Upper lobe of right lung (tissue), 1 donor: Measurements from ENCODE around the gene SIRT7. TPM values are rescaled to one million over a fixed set of nuclear protein-coding genes. Genes with fewer than 3 reads are reported as not detected.

Source experiments
- ATAC-seq: fragments of 200-7000 bp; cut with Tn5 transposase; one replicate; pipeline ENCODE4 v1.9.1; 2020; ENCODE audit warnings: mild to moderate bottlenecking, moderate library complexity
- DNase-seq: peaks from one replicate; pipeline ENCODE4 v3.0.0-alpha.2; 2020
- H3K27ac ChIP-seq: fragments of 200-600 bp; one replicate; pipeline ENCODE4 v1.8.0; 2022
- H3K27me3 ChIP-seq: fragments of 200-600 bp; one replicate; pipeline ENCODE4 v1.8.0; 2022; ENCODE audit warnings: mild to moderate bottlenecking
- H3K36me3 ChIP-seq: fragments of 200-600 bp; one replicate; pipeline ENCODE4 v1.8.0; 2022
- H3K4me1 ChIP-seq: fragments of 200-600 bp; one replicate; pipeline ENCODE4 v1.8.0; 2022
- H3K4me3 ChIP-seq: fragments of 200-600 bp; one replicate; pipeline ENCODE4 v1.8.0; 2022; ENCODE audit warnings: mild to moderate bottlenecking
- H3K9me3 ChIP-seq: fragments of 200-600 bp; one replicate; pipeline ENCODE4 v1.8.0; 2022
- intact Hi-C: fragments of 100-400 bp; cut with DNase I; formaldehyde crosslinking; loops from one replicate; pipeline ENCODE4 v1.11.0; 2022
- total RNA-seq: library from RNA; stranded (reverse); fragmentation: NEBNext Ultra II Directional; extraction: Animal tissue kit (Norgen Biotek cat#: 25700); gene quantifications from one replicate; pipeline ENCODE4 v1.2.1, GENCODE V29; 2021
- TF ChIP-seq, protein P1 (sequence below): fragments of 200-600 bp; IDR thresholded peaks from one replicate; pipeline ENCODE4 v1.8.0; 2022; ENCODE audit warnings: antibody characterized with exemption
- donor health status: DM: no; HTN: yes; CAD: no; lungs with severe emphysema.

The SIRT7 gene
- total RNA-seq, 1 donor from 2014 or later: 27.5 TPM

DNA sequence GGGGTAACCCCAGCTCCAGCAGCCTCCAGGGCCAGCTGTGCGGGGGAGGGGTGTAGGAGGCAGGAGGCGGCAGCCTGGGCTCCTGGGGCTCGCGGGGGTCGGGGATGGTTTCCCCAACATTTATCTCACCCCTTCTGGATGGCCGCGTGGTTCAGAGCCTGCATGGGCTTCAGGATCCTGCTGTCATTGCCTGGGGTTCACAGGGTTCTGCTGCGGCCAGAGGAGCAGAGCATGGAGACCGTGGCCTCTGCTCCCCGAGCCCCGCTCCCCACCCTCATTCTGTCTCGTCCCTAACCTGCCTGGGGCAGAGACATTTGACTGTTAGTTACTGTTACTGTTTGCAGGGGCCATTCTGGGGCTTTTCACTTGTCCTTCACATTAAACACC is 24.2 kb upstream of the SIRT7 start:
- DNase-seq (no peak), ATAC-seq (no peak)
- no peaks in the 10 kb centered on the region for H3K36me3 ChIP-seq
- H3K4me1 ChIP-seq: peaks cover 6% of the 10 kb centered on the region
- no peak overlapping the region for H3K4me3 ChIP-seq
- peaks cover 12% of the 10 kb centered on the region for H3K27me3 ChIP-seq
- H3K27ac ChIP-seq: no peak overlapping the region
- intact Hi-C loops: no loop called here
- no peaks in the 10 kb centered on the region for H3K9me3 ChIP-seq
- TF ChIP-seq, protein P1, sequence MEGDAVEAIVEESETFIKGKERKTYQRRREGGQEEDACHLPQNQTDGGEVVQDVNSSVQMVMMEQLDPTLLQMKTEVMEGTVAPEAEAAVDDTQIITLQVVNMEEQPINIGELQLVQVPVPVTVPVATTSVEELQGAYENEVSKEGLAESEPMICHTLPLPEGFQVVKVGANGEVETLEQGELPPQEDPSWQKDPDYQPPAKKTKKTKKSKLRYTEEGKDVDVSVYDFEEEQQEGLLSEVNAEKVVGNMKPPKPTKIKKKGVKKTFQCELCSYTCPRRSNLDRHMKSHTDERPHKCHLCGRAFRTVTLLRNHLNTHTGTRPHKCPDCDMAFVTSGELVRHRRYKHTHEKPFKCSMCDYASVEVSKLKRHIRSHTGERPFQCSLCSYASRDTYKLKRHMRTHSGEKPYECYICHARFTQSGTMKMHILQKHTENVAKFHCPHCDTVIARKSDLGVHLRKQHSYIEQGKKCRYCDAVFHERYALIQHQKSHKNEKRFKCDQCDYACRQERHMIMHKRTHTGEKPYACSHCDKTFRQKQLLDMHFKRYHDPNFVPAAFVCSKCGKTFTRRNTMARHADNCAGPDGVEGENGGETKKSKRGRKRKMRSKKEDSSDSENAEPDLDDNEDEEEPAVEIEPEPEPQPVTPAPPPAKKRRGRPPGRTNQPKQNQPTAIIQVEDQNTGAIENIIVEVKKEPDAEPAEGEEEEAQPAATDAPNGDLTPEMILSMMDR: no peak

DNA sequence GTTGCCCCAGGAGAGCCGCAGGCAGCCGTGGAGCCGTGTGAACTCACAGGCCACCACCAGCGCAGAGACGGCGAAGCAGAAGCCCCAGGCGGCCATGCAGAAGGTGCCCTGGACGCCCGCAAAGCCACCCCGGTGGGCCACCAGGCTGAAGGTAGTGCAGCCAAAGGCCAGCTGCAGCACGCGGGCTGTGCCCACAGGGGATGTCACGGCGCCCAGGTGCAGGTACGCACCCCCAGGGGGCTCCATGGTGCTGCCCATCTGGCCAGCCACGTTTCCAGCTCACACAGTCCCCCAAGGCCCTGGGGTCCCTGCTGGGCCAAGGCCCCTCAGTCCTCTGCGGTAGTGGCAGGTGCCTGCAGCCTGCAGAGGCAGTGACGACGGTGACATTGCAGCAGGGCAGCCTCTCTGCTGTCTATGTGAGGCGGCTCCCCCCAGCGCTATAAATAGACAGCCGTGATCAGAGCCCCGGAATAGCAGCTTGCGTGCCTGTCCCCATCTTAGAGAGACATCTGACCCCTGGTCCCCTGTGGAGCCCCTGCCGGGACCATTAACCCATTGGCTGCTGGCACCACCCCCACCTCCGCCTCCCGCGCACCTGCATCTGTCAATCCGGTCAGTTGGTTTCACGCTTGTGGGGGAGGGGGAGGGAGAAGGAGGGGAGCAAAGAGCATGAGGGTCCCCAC is 23.6 kb upstream of the SIRT7 start:
- H3K4me1 ChIP-seq: peaks cover 9% of the 10 kb centered on the region
- no peak for ATAC-seq
- peaks cover 12% of the 10 kb centered on the region for H3K27me3 ChIP-seq
- TF ChIP-seq, protein P1: no peak
- H3K9me3 ChIP-seq: no peaks in the 10 kb centered on the region
- DNase-seq: peak; percentile 64
- no peak overlapping the region for H3K27ac ChIP-seq
- intact Hi-C loops: no loop called here
- no peaks in the 10 kb centered on the region for H3K36me3 ChIP-seq
- H3K4me3 ChIP-seq: no peak overlapping the region

DNA sequence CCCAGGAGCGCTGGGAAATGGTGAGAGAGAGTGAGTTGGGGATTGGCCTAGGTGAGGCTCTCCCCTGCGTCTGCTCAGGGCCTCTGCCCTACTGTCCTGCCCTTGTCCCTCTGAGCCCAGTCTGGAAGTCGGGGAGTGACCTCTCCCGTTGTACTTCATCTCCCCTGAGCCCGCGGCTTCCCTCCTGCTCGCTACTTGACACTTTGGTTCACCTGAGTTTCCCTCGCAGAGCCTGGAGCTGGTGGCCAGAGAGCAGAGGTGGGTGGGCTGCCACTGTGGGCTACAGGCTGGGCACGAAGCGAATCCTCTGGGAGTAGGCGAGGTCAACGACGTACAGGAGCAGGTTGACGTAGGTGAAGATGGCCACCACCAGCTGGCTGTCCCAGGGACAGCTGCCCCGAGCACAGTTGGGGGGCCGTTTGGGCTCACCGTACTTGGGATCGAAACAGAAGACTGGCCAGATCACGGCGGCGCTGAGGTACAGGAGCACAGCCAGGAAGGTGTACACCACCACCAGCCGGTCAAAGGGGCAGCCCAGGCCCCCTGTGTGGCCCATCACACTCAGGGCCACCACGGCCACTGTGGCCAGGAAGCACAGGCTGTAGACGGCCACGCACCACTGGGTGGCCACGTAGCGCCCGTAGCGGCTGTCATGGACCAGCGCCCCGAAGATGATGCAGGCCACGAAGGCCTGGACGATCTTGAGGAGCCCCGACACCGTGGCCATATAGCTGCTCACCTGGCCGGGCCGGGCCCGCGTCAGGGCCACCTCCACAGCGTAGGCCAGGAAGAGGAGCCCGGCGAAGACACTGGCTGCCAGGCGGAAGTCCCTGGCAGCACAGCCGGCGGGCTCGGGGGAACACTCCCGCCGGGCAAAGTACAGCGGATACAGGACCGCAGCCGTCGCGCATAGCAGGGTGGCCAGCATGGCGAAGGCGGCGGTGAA is 22.8 kb upstream of the SIRT7 start:
- Histone ChIP-seq H3K27ac (no peak overlapping the region), H3K4me3 (no peak overlapping the region), H3K36me3 (no peaks in the 10 kb centered on the region), H3K9me3 (no peaks in the 10 kb centered on the region), H3K4me1 (peaks cover 14% of the 10 kb centered on the region), H3K27me3 (peaks cover 12% of the 10 kb centered on the region)
- TF ChIP-seq, protein P1: no peak
- no peak for DNase-seq
- ATAC-seq: no peak
- intact Hi-C loops: no loop called here

DNA sequence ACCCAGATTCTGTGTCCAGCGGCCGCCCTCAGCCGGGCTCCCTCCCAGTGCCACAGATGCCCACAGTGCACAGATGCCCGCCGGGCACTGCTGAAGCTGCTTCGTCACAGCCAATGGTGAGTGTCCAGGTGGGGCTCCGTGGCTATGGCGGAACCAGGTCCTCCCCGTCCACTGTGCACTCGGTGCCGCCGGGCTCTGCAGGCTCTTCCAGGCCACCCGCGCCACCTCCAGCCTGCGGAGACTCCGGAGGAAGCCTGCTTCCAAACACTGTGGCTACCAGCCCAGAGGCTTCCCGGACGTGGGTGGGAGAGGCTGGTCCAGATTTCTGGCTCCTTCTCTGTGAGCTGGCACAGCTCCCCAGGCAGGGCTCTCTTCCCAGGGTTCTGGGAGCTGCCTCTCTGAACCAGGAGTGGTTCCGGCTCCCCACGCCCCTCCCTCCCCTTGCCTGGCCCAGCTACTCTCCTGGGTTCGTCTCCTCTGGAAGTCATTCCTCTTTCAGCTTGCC is 22.0 kb upstream of the SIRT7 start:
- no peak for ATAC-seq
- peak; percentile 69 for DNase-seq
- TF ChIP-seq, protein P1: no peak

DNA sequence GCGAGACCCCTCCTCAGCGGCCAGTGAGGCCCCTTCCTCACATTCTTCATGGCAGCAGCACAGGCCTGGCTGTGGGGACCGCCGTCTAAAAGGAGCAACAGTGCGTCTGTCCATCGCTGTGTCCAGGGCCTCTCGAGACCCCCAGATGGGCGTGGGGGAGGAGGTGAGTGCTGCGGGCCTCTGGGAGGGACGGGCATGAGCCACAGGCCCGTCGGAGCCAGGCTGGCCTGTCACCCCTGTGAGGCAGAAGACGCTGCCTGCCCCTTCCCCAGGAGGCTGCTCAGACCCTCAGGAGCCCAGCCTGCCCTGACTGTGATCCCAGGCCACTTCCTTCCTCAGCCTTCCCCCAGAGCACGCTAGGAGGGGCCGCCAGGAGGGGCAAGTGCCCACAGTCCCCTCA is 21.2 kb upstream of the SIRT7 start:
- DNase-seq: no peak
- Histone ChIP-seq H3K9me3 (no peaks in the 10 kb centered on the region), H3K36me3 (no peaks in the 10 kb centered on the region), H3K4me3 (no peak overlapping the region), H3K27me3 (peaks cover 12% of the 10 kb centered on the region), H3K27ac (no peak overlapping the region), H3K4me1 (peaks cover 14% of the 10 kb centered on the region)
- TF ChIP-seq, protein P1: no peak
- intact Hi-C loops: no loop called here
- no peak for ATAC-seq

More for the DNA sequence above, 22.0 kb upstream of the SIRT7 start:
- no peak overlapping the region for H3K4me3 ChIP-seq
- H3K27me3 ChIP-seq: peaks cover 12% of the 10 kb centered on the region
- peaks cover 14% of the 10 kb centered on the region for H3K4me1 ChIP-seq
- intact Hi-C loops: no loop called here
- no peak overlapping the region for H3K27ac ChIP-seq
- H3K9me3 ChIP-seq: no peaks in the 10 kb centered on the region
- no peaks in the 10 kb centered on the region for H3K36me3 ChIP-seq
